Liver (tissue), 9 donors: ENCODE data around the gene HELZ2. TPM values are rescaled to one million over a fixed set of nuclear protein-coding genes. Genes with fewer than 3 reads are reported as not detected.
"Not testable (repeated sequence)": the region's sequence is repeated elsewhere in the genome, so short reads cannot be mapped to it uniquely, and the experiment has no call there.

ENCODE experiments used
- DNase-seq: peaks from one replicate; pipeline ENCODE4 v3.0.0-alpha.2; 2017; ENCODE audit warnings: low spot score
- H3K27ac ChIP-seq, 2 donors: one replicate each; pipeline ENCODE4 v1.7.0; 2013; ENCODE audit warnings: inconsistent platforms in 2 of 2, low read length in 2 of 2, control low read depth in 1 of 2, low read depth in 1 of 2, mild to moderate bottlenecking in 1 of 2
- H3K27me3 ChIP-seq, 4 donors: one replicate each; pipeline versions ENCODE4 v1.6.1 to v1.7.0; 2013; ENCODE audit warnings: low read length in 3 of 4, inconsistent platforms in 1 of 4, mild to moderate bottlenecking in 1 of 4, moderate library complexity in 1 of 4; ENCODE audit not compliant: control insufficient read depth in 4 of 4, insufficient read depth in 4 of 4
- H3K36me3 ChIP-seq, 4 donors: one replicate each; pipeline versions ENCODE4 v1.6.1 to v1.7.0; 2013; ENCODE audit warnings: low read length in 3 of 4, mild to moderate bottlenecking in 3 of 4, low read depth in 1 of 4, moderate library complexity in 1 of 4; ENCODE audit not compliant: control insufficient read depth in 4 of 4, insufficient read depth in 3 of 4
- H3K4me1 ChIP-seq, 4 donors: one replicate each; pipeline versions ENCODE4 v1.6.1 to v1.7.0; 2013; ENCODE audit warnings: low read length in 3 of 4, mild to moderate bottlenecking in 3 of 4, moderate library complexity in 1 of 4; ENCODE audit not compliant: control insufficient read depth in 4 of 4, insufficient read depth in 4 of 4
- H3K4me3 ChIP-seq, 3 donors: one replicate each; pipeline versions ENCODE4 v1.6.1 to v1.7.0; 2013; ENCODE audit warnings: low read length in 3 of 3, control low read depth in 1 of 3, low read depth in 1 of 3, mild to moderate bottlenecking in 1 of 3
- H3K9ac ChIP-seq, 2 donors: one replicate each; pipeline ENCODE4 v1.7.0; 2013; ENCODE audit warnings: low read length in 2 of 2, mild to moderate bottlenecking in 2 of 2, moderate library complexity in 2 of 2, control low read depth in 1 of 2, low read depth in 1 of 2
- H3K9me3 ChIP-seq, 4 donors: one replicate each; pipeline versions ENCODE4 v1.6.1 to v1.7.0; 2013; ENCODE audit warnings: low read length in 3 of 4; ENCODE audit not compliant: control insufficient read depth in 4 of 4
- ATF3 ChIP-seq: IDR thresholded peaks from 2 replicates; pipeline ENCODE4 v1.6.1; 2016; ENCODE audit warnings: antibody characterized with exemption
- CTCF ChIP-seq: fragments of 150-350 bp; IDR thresholded peaks from 2 replicates; pipeline ENCODE4 v1.5.1; 2017; ENCODE audit warnings: improper control_type of control experiment, low read depth, low read length; ENCODE audit not compliant: missing input control
- EGR1 ChIP-seq, 2 donors: IDR thresholded peaks; 2 replicates each; pipeline ENCODE4 v1.6.1; 2016 to 2018; ENCODE audit warnings: antibody characterized with exemption in 2 of 2, low read depth in 2 of 2
- FOXA1 ChIP-seq: IDR thresholded peaks from 2 replicates; pipeline ENCODE4 v1.6.1; 2016; ENCODE audit warnings: antibody characterized with exemption
- FOXA2 ChIP-seq: IDR thresholded peaks from 2 replicates; pipeline ENCODE4 v1.6.1; 2016; ENCODE audit warnings: antibody characterized with exemption
- GABPA ChIP-seq, 2 donors: IDR thresholded peaks in 1 of 2; conservative IDR thresholded peaks in 1 of 2; 2 replicates each; pipeline ENCODE4 v1.6.1; 2016; ENCODE audit warnings: antibody characterized with exemption in 2 of 2, mild to moderate bottlenecking in 1 of 2, moderate library complexity in 1 of 2
- HNF4A ChIP-seq, 2 donors: conservative IDR thresholded peaks; 2 replicates each; pipeline ENCODE4 v1.6.1; 2016; ENCODE audit warnings: antibody characterized with exemption in 2 of 2, mild to moderate bottlenecking in 2 of 2
- HNF4G ChIP-seq: IDR thresholded peaks from 2 replicates; pipeline ENCODE4 v1.6.1; 2016; ENCODE audit warnings: antibody characterized with exemption
- MAX ChIP-seq: IDR thresholded peaks from 2 replicates; pipeline ENCODE4 v1.6.1; 2016; ENCODE audit warnings: antibody characterized with exemption
- NR2F2 ChIP-seq: IDR thresholded peaks from 2 replicates; pipeline ENCODE4 v1.6.1; 2016; ENCODE audit warnings: antibody characterized with exemption
- RAD21 ChIP-seq, 2 donors: IDR thresholded peaks; 2 replicates each; pipeline ENCODE4 v1.6.1; 2016; ENCODE audit warnings: antibody characterized with exemption in 2 of 2, mild to moderate bottlenecking in 2 of 2
- RXRA ChIP-seq, 2 donors: IDR thresholded peaks; 2 replicates each; pipeline ENCODE4 v1.6.1; 2017 to 2018; ENCODE audit warnings: antibody characterized with exemption in 2 of 2, mild to moderate bottlenecking in 1 of 2
- SP1 ChIP-seq: IDR thresholded peaks from 2 replicates; pipeline ENCODE4 v1.6.1; 2018; ENCODE audit warnings: antibody characterized with exemption, mild to moderate bottlenecking
- TAF1 ChIP-seq: conservative IDR thresholded peaks from 2 replicates; pipeline ENCODE4 v1.6.1; 2016; ENCODE audit warnings: antibody characterized with exemption, mild to moderate bottlenecking
- YY1 ChIP-seq: IDR thresholded peaks from 2 replicates; pipeline ENCODE4 v1.6.1; 2016; ENCODE audit warnings: antibody characterized with exemption, mild to moderate bottlenecking
- WGBS: extraction: QIAGEN DNeasy Blood & Tissue Kit; methylation state at CpG from one replicate; pipeline ENCODE4 v1.1.7; 2013; 5-methylcytosine and 5-hydroxymethylcytosine counted together
- polyA plus RNA-seq, 2 donors: library from polyadenylated mRNA; stranded (reverse) in 1 of 2; unstranded in 1 of 2; fragments of 200-250 nt in 1 of 2; fragments of >200 nt in 1 of 2; fragmentation: Nextera tagmentation in 1 of 2; extraction: Ambion mirVana in 1 of 2; gene quantifications; one replicate each; pipeline versions ENCODE4 v1.2.1 to v1.2.3, GENCODE V29; 2013 to 2015
- total RNA-seq, 2 donors: library from RNA; depleted of rRNA; stranded (reverse); fragments of >200 nt; gene quantifications; one replicate each; pipeline ENCODE4 v1.2.3, GENCODE V29; 2014
- TF ChIP-seq, protein P1 (sequence below): IDR thresholded peaks from 2 replicates; pipeline ENCODE4 v1.6.1; 2016; ENCODE audit warnings: antibody characterized with exemption, mild to moderate bottlenecking
- TF ChIP-seq, protein P2 (sequence below): IDR thresholded peaks from 2 replicates; pipeline ENCODE4 v1.6.1; 2016; ENCODE audit warnings: antibody characterized with exemption
- donor health status: healthy.
- donor health status: healthy.
- donor health status: healthy.
- donor health status: healthy.
- donor health status: healthy.

The HELZ2 gene
- total and polyA plus RNA-seq, 4 donors, result 3.7 to 26.6 (median 15.5) TPM

- not testable (repeated sequence) for H3K9ac ChIP-seq, DNase-seq, H3K27me3 ChIP-seq, H3K27ac ChIP-seq, H3K4me1 ChIP-seq, H3K4me3 ChIP-seq, H3K9me3 ChIP-seq
- peaks cover 7 to 38% (median 16%) of the 10 kb centered on the region in 4 donors for H3K36me3 ChIP-seq
- 76% methylated on average over 8 of the region's 8 CpGs for WGBS
Measured at GRCh38 chr20:63601679-63602078, 27.6 kb upstream of the HELZ2 start.

DNA sequence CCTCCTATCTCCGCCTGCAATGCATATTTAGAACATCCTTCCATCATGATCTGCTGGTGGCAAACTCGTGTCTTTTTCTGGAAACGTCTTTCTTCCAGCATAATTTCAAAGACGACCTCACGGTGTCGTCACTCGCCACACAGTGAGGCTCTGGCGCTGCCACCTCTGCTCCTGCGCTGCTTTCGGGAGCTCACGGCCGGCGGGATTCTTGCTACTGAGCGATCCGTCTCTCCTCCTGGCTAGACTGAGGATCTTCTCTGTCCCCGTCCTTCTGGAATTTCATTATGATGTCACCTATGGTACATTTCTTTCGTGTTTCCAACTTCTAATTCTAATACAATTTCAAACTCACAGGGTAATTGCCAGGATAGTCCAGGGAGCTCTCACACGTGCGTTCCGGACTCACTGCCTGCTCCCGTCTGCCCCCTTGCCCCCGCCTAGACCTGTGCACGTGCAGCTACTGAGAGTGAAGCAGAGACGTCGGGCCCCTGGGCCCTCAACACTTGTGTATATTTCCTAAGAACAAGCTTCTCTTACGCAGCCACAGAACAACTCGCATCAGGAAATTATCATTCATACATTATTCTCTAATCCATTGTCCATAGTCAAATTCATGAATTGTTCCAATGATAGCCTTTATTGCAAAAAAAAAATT lies 25.5 kb upstream of the HELZ2 start:
- TF ChIP-seq CTCF, result no peak
- TF ChIP-seq FOXA2, result no peak
- no peak for TF ChIP-seq MAX
- no peak for TF ChIP-seq RXRA (IDR thresholded peaks at IDR 0.05)
- no peak for TF ChIP-seq HNF4G
- TF ChIP-seq FOXA1, result no peak
- TF ChIP-seq, protein P1, sequence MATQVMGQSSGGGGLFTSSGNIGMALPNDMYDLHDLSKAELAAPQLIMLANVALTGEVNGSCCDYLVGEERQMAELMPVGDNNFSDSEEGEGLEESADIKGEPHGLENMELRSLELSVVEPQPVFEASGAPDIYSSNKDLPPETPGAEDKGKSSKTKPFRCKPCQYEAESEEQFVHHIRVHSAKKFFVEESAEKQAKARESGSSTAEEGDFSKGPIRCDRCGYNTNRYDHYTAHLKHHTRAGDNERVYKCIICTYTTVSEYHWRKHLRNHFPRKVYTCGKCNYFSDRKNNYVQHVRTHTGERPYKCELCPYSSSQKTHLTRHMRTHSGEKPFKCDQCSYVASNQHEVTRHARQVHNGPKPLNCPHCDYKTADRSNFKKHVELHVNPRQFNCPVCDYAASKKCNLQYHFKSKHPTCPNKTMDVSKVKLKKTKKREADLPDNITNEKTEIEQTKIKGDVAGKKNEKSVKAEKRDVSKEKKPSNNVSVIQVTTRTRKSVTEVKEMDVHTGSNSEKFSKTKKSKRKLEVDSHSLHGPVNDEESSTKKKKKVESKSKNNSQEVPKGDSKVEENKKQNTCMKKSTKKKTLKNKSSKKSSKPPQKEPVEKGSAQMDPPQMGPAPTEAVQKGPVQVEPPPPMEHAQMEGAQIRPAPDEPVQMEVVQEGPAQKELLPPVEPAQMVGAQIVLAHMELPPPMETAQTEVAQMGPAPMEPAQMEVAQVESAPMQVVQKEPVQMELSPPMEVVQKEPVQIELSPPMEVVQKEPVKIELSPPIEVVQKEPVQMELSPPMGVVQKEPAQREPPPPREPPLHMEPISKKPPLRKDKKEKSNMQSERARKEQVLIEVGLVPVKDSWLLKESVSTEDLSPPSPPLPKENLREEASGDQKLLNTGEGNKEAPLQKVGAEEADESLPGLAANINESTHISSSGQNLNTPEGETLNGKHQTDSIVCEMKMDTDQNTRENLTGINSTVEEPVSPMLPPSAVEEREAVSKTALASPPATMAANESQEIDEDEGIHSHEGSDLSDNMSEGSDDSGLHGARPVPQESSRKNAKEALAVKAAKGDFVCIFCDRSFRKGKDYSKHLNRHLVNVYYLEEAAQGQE, result no peak
- no peak for TF ChIP-seq NR2F2
- TF ChIP-seq, protein P2, sequence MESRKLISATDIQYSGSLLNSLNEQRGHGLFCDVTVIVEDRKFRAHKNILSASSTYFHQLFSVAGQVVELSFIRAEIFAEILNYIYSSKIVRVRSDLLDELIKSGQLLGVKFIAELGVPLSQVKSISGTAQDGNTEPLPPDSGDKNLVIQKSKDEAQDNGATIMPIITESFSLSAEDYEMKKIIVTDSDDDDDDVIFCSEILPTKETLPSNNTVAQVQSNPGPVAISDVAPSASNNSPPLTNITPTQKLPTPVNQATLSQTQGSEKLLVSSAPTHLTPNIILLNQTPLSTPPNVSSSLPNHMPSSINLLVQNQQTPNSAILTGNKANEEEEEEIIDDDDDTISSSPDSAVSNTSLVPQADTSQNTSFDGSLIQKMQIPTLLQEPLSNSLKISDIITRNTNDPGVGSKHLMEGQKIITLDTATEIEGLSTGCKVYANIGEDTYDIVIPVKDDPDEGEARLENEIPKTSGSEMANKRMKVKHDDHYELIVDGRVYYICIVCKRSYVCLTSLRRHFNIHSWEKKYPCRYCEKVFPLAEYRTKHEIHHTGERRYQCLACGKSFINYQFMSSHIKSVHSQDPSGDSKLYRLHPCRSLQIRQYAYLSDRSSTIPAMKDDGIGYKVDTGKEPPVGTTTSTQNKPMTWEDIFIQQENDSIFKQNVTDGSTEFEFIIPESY, result no peak
- TF ChIP-seq SP1, result no peak
- no peak for TF ChIP-seq HNF4A (conservative IDR thresholded peaks at IDR 0.05)
- TF ChIP-seq GABPA (IDR thresholded peaks at IDR 0.05 in 1 of 2, conservative IDR thresholded peaks at IDR 0.05 in 1 of 2), result no peak
- TF ChIP-seq ATF3, result no peak
- no peak for TF ChIP-seq EGR1 (IDR thresholded peaks at IDR 0.05; ENCODE audit: low read depth in 2 of 2)
- no peak for TF ChIP-seq TAF1
- no peak for TF ChIP-seq YY1
- TF ChIP-seq RAD21 (IDR thresholded peaks at IDR 0.05), result no peak
- peaks cover 5 to 50% (median 19%) of the 10 kb centered on the region in 4 donors for H3K36me3 ChIP-seq
- no peaks in the 10 kb centered on the region for H3K27me3 ChIP-seq
- H3K4me3 ChIP-seq, result no peak overlapping the region
- DNase-seq, result no peak
- H3K9me3 ChIP-seq, result no peaks in the 10 kb centered on the region
- 91% methylated on average over 27 of the region's 27 CpGs for WGBS
- no peak overlapping the region for H3K9ac ChIP-seq
- no peak overlapping the region for H3K27ac ChIP-seq
- no peaks in the 10 kb centered on the region for H3K4me1 ChIP-seq
